Spleen (tissue), 11 donors: ENCODE measurements around the gene ARPIN. TPM values are rescaled to one million over a fixed set of nuclear protein-coding genes. Genes with fewer than 3 reads are reported as not detected.

Experiments
- DNase-seq: peaks from one replicate; pipeline ENCODE4 v3.0.0-alpha.2; 2020
- H3K27ac ChIP-seq, 8 donors: fragments of 200-600 bp; sonication (generic) in 7 of 8; 1 replicate in 4 of 8; 2 replicates in 4 of 8; pipeline versions ENCODE4 v1.5.0 to v1.8.0; 2016 to 2021; ENCODE audit warnings: inconsistent platforms in 4 of 8, mild to moderate bottlenecking in 4 of 8, moderate library complexity in 1 of 8
- H3K27me3 ChIP-seq, 7 donors: fragments of 200-600 bp; sonication (generic) in 6 of 7; replicated peaks in 1 of 7; 1 replicate in 4 of 7; 2 replicates in 3 of 7; pipeline versions ENCODE4 v1.5.0 to v1.8.0; 2016 to 2021; ENCODE audit warnings: inconsistent platforms in 3 of 7, mild to moderate bottlenecking in 1 of 7
- H3K36me3 ChIP-seq, 6 donors: fragments of 200-600 bp; sonication (generic) in 5 of 6; 1 replicate in 4 of 6; 2 replicates in 2 of 6; pipeline versions ENCODE4 v1.5.0 to v1.8.0; 2016 to 2021; ENCODE audit warnings: inconsistent platforms in 2 of 6
- H3K4me1 ChIP-seq, 6 donors: fragments of 200-600 bp; sonication (generic) in 5 of 6; 1 replicate in 3 of 6; 2 replicates in 3 of 6; pipeline versions ENCODE4 v1.5.0 to v1.8.0; 2016 to 2021; ENCODE audit warnings: inconsistent platforms in 3 of 6
- H3K4me3 ChIP-seq, 8 donors: fragments of 200-600 bp; sonication (generic) in 7 of 8; 1 replicate in 4 of 8; 2 replicates in 4 of 8; pipeline versions ENCODE4 v1.5.0 to v1.8.0; 2016 to 2021; ENCODE audit warnings: inconsistent platforms in 4 of 8, mild to moderate bottlenecking in 4 of 8, moderate library complexity in 2 of 8
- H3K9me3 ChIP-seq, 8 donors: fragments of 200-600 bp; sonication (generic) in 7 of 8; 1 replicate in 4 of 8; 2 replicates in 4 of 8; pipeline versions ENCODE4 v1.5.0 to v1.8.0; 2016 to 2021; ENCODE audit warnings: inconsistent platforms in 4 of 8
- POLR2A ChIP-seq, 3 donors: fragments of 450-650 bp; IDR thresholded peaks; one replicate each; pipeline ENCODE4 v1.5.1; 2017; ENCODE audit warnings: antibody characterized with exemption in 3 of 3, mild to moderate bottlenecking in 1 of 3
- POLR2AphosphoS5 ChIP-seq, 3 donors: sonication (generic); formaldehyde crosslinking; IDR thresholded peaks; one replicate each; pipeline ENCODE4 v1.5.1; 2017; ENCODE audit warnings: antibody characterized with exemption in 3 of 3
- WGBS, 5 donors: extraction: QIAGEN DNeasy Blood & Tissue Kit in 3 of 5; methylation state at CpG; one replicate each; pipeline versions ENCODE4 v1.1.5 to v1.1.7; 2013 to 2018; 5-methylcytosine and 5-hydroxymethylcytosine counted together
- intact Hi-C: fragments of 100-400 bp; cut with DNase I; formaldehyde crosslinking; loops from one replicate; pipeline ENCODE4 v1.15.0; 2023; ENCODE audit warnings: low total_unique reads
- polyA plus RNA-seq, 3 donors: library from polyadenylated mRNA; stranded (reverse); fragments of 200-250 nt; gene quantifications; one replicate each; pipeline ENCODE4 v1.2.1, GENCODE V29; 2013
- total RNA-seq, 7 donors: library from RNA; depleted of rRNA in 3 of 7; stranded (reverse); fragments of >200 nt in 3 of 7; fragmentation: NEBNext Ultra II Directional in 4 of 7; extraction: Animal tissue kit (Norgen Biotek cat#: 25700) in 4 of 7; gene quantifications; one replicate each; pipeline versions ENCODE4 v1.1.0 to v1.2.1, GENCODE V29; 2016 to 2021
- TF ChIP-seq, protein P1 (sequence below), 11 experiments: fragments of 200-600 bp in 7 of 11; fragments of 450-650 bp in 4 of 11; sonication (generic) in 4 of 11; IDR thresholded peaks in 8 of 11; conservative IDR thresholded peaks in 3 of 11; 1 replicate in 7 of 11; 2 replicates in 4 of 11; pipeline versions ENCODE4 v1.4.0 to v1.8.0; 2016 to 2021; ENCODE audit warnings: antibody characterized with exemption in 11 of 11, inconsistent platforms in 4 of 11, mild to moderate bottlenecking in 1 of 11
- donor health status: healthy with polysubstance abuse.
- donor health status: DM: no; HTN: no; CAD: no; lungs with moderate emphysema.
- donor health status: DM: no; HTN: no; CAD: no.
- donor health status: Bipolar disorder and iron deficiency.
- donor health status: healthy.
- donor health status: DM: no; HTN: no; CAD: no.
- donor health status: DM: yes; HTN: yes; CAD: no.

Gene ARPIN
- total and polyA plus RNA-seq, 10 donors, result 2.7 to 23.1 (median 12.0) TPM

- no peak overlapping the region for H3K27ac ChIP-seq
- H3K27me3 ChIP-seq, result no peaks in the 10 kb centered on the region
- no peaks in the 10 kb centered on the region for H3K9me3 ChIP-seq
- intact Hi-C loops, result no loop called here
- H3K36me3 ChIP-seq, result peaks cover 0 to 51% (median 9%) of the 10 kb centered on the region in 6 donors
- TF ChIP-seq POLR2A (IDR thresholded peaks at IDR 0.05) (no peak), POLR2AphosphoS5 (IDR thresholded peaks at IDR 0.05) (no peak)
- TF ChIP-seq, protein P1, sequence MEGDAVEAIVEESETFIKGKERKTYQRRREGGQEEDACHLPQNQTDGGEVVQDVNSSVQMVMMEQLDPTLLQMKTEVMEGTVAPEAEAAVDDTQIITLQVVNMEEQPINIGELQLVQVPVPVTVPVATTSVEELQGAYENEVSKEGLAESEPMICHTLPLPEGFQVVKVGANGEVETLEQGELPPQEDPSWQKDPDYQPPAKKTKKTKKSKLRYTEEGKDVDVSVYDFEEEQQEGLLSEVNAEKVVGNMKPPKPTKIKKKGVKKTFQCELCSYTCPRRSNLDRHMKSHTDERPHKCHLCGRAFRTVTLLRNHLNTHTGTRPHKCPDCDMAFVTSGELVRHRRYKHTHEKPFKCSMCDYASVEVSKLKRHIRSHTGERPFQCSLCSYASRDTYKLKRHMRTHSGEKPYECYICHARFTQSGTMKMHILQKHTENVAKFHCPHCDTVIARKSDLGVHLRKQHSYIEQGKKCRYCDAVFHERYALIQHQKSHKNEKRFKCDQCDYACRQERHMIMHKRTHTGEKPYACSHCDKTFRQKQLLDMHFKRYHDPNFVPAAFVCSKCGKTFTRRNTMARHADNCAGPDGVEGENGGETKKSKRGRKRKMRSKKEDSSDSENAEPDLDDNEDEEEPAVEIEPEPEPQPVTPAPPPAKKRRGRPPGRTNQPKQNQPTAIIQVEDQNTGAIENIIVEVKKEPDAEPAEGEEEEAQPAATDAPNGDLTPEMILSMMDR (IDR thresholded peaks at IDR 0.05 in 8 of 11, conservative IDR thresholded peaks at IDR 0.05 in 3 of 11), result no peak
- DNase-seq, result no peak
- peaks cover 0 to 9% (median 0%) of the 10 kb centered on the region in 6 donors for H3K4me1 ChIP-seq
- no peak overlapping the region for H3K4me3 ChIP-seq
- WGBS, 5 donors, result 93 to 97% (median 95%) methylated on average over 11 of the region's 11 CpGs
Observed at GRCh38 chr15:89903858-89904130, 9.0 kb downstream of the ARPIN start.

- DNase-seq, result no peak
- intact Hi-C loops, result no loop called here
Observed at GRCh38 chr15:89903015-89903857, 9.5 kb downstream of the ARPIN start.

GRCh38 chr15:89900849-89901248, 11.9 kb downstream of the ARPIN start:
- TF ChIP-seq POLR2AphosphoS5 (IDR thresholded peaks at IDR 0.05), result no peak
- TF ChIP-seq, protein P1 (IDR thresholded peaks at IDR 0.05 in 8 of 11, conservative IDR thresholded peaks at IDR 0.05 in 3 of 11), result no peak
- no peak for TF ChIP-seq POLR2A (IDR thresholded peaks at IDR 0.05)
- 76 to 90% (median 88%) methylated on average over 6 of the region's 6 CpGs for WGBS, 5 donors
- Histone ChIP-seq H3K4me3 (no peak overlapping the region), H3K27ac (no peak overlapping the region), H3K4me1 (peaks cover 0 to 11% (median 0%) of the 10 kb centered on the region in 6 donors), H3K9me3 (no peaks in the 10 kb centered on the region), H3K36me3 (peaks cover 0 to 33% (median 9%) of the 10 kb centered on the region in 6 donors), H3K27me3 (no peaks in the 10 kb centered on the region)
- intact Hi-C loops, result no loop called here
- DNase-seq, result no peak

More at GRCh38 chr15:89903015-89903857, 9.5 kb downstream of the ARPIN start:
- Histone ChIP-seq H3K4me3 (no peak overlapping the region), H3K36me3 (peaks cover 0 to 49% (median 9%) of the 10 kb centered on the region in 6 donors), H3K27ac (no peak overlapping the region), H3K27me3 (no peaks in the 10 kb centered on the region), H3K4me1 (peaks cover 0 to 11% (median 0%) of the 10 kb centered on the region in 6 donors), H3K9me3 (no peaks in the 10 kb centered on the region)
- TF ChIP-seq POLR2A (IDR thresholded peaks at IDR 0.05), result no peak
- TF ChIP-seq POLR2AphosphoS5 (IDR thresholded peaks at IDR 0.05), result no peak
- TF ChIP-seq, protein P1 (IDR thresholded peaks at IDR 0.05 in 8 of 11, conservative IDR thresholded peaks at IDR 0.05 in 3 of 11), result no peak
- WGBS, 5 donors, result 89 to 95% (median 94%) methylated on average over 10 to 15 of the region's 15 CpGs

GRCh38 chr15:89899951-89900567, 12.7 kb downstream of the ARPIN start:
- 92 to 97% (median 96%) methylated on average over 3 of the region's 3 CpGs for WGBS, 5 donors
- no peak for DNase-seq
- no peak for TF ChIP-seq POLR2AphosphoS5 (IDR thresholded peaks at IDR 0.05)
- TF ChIP-seq, protein P1 (IDR thresholded peaks at IDR 0.05 in 8 of 11, conservative IDR thresholded peaks at IDR 0.05 in 3 of 11), result no peak
- no peak for TF ChIP-seq POLR2A (IDR thresholded peaks at IDR 0.05)
- Histone ChIP-seq H3K36me3 (peaks cover 0 to 33% (median 9%) of the 10 kb centered on the region in 6 donors), H3K4me3 (no peak overlapping the region), H3K27me3 (no peaks in the 10 kb centered on the region), H3K4me1 (peaks cover 0 to 16% (median under 1%) of the 10 kb centered on the region in 6 donors), H3K9me3 (no peaks in the 10 kb centered on the region), H3K27ac (no peak overlapping the region)
- intact Hi-C loops, result loop anchor here (5.0 kb wide), 1 partner anchor 172 kb away; no protein-coding TSS in a partner anchor
